HG03060 (cell line): ENCODE data around the gene GFRA4.
"Not testable (repeated sequence)": the region's sequence is repeated elsewhere in the genome, so short reads cannot be mapped to it uniquely, and the experiment has no call there.

Experiments
- ATAC-seq: cut with Tn5 transposase; IDR thresholded peaks from one replicate; pipeline ENCODE4 v1.9.1; 2021; ENCODE audit warnings: low read depth, moderate number of reproducible peaks; ENCODE audit not compliant: unreplicated experiment

The GFRA4 gene

DNA sequence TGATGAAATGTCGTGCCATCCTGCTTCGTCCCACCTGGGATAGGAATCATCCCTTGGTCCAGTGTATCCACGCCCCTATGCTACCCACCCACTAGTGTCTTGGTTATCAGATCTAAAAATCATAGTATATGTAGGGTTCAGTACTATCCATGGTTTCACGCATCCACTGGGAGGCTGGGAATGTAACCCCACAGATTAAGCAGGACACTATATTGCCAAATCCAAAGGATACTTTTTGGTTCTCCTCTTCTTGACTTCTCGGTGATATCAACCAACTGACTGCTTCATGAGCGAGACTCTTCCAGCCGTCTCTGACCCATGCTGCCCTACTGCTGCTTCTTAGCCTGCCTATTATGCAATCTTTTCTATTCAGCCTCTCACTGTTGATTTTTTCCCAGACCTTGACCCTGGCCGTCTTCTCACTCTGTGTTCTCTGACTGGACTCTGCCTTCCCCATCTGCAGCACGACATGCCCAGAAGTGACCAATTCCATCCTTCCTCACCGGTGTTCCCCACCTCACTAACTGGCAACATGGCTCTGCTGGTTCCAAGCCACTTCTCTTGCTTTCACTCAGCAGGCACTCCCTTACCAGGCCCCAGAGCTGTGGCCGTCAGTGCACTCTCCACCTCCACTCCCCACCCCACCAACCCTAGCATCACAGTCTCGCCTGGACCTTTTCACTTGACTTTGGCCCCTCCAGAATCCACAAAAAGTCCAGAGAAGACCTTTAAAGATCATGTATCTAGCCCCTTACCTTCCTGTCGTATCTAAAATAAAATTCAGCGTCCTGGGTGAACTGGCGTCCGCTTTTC is 34.5 kb downstream of the GFRA4 start:
- ATAC-seq = no peak

DNA sequence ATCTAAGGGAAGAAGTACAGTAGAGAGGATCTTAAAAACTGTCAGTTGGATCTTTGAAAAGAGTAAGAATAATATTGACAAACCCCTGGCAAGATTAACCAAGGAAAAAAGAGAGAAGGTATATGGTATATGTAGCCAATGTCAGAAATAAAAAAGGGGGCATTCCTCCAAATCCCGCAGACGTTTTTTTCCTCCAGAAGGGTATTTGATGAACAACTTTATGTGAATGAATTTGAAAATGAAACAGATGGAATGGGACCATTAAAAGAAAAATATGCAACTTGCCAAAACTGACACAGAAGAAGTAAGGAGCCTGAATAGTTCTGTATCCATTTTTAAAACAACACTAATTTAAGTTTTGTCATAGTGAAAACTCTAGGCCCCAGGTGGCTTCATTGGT is 35.7 kb downstream of the GFRA4 start:
- ATAC-seq = no peak

DNA sequence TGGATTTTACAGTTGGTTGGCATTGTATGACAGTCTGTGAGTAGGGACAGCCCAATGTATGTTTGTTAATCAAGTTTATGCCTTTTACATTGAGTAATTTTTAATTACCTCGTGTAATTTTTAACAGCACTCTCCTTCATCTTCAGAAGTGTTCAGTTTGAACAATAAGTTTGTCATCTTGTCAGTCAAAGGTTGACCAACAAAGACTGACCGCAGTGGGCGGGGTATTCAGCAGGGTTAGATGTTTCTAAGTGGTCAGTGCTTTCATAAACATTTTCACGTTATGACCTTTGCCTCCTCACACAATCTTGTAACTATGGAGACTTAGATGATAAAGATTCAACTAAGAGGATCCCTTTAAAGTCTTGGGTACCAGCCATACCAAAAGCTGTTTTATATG is 40.8 kb downstream of the GFRA4 start:
- no peak for ATAC-seq

DNA sequence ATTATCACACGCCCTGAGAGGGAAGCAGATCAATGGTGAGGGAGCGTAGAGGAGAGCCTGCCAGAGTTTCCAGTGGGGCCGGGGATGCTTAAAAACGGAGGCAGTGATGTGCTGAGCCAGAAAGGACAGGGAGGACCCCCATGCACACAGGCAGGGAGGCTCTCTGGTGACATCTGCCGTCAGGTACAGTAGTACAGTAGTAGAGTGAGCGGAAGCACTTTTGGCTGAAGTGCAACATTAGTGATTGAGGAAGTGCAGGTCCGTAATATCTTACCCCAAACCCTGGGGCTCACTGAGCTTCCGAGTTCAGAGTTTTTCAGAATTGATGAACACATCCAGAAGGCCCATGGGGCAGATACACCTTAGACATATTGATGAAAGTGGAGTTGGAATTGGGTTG is 42.1 kb downstream of the GFRA4 start:
- no peak for ATAC-seq

DNA sequence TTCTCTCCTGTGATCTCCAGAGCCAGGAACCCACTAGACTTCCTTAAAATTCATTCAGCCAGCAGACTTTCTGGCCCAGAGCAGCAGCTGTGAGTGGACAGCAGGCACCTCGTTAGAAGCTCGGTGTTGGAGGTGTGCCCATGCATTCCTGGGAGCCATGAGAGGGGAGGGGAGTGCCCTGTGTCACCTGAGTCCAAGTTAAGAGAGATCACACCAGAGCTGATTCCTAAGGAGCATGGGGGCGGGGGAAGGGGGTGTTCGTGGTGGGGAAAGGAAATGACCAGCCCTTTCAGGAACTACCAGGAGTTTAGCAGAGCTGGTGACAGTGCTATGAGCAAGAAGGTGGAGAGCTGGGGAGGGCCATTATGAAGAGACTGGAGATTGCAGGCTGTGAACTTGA is 46.9 kb downstream of the GFRA4 start:
- no peak for ATAC-seq

DNA sequence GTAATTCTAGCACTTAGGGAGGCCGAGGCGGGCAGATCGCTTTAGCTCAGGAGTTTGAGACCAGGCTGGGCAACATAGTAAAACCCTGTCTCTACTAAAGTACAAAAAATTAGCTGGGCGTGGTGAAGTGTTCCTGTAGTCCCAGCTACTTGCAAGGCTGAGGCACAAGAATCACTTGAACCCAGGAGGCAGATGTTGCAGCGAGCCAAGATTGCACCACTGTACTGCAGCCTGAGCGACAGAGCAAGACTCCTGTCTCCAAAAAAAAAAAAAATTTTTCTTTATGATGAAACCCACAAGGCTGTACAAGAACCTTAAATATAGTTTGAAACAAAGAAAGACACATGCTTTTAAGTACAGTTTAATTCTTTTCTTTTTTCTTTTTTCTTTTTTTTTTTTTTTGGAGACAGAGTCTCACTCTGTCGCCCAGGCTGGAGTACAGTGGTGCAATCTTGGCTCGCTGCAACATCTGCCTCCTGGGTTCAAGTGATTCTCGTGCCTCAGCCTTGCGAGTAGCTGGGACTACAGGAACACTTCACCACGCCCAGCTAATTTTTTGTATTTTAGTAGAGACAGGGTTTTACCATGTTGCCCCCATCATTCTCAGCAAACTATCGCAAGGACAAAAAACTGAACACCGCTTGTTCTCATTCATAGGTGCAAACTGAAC is 47.9 kb downstream of the GFRA4 start:
- ATAC-seq = not testable (repeated sequence)

DNA sequence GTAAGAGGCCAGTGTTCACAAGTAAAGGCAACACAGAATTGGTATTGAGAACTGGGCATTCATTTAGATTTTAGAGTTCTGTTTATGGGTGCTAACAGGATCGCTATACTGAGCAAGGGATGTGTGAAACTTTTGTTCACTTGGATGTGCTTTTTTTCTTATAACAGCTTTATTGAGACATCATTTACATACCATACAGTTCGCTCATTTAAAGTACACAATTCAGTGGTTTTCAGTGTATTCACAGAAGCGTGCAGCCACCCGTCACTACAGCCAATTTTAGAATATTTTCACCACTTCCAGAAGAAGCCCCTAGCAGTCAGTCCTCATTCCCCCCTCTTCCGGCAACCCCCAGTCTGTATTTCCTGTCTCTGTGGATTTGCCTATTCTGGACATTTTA is 48.7 kb downstream of the GFRA4 start:
- ATAC-seq = no peak

DNA sequence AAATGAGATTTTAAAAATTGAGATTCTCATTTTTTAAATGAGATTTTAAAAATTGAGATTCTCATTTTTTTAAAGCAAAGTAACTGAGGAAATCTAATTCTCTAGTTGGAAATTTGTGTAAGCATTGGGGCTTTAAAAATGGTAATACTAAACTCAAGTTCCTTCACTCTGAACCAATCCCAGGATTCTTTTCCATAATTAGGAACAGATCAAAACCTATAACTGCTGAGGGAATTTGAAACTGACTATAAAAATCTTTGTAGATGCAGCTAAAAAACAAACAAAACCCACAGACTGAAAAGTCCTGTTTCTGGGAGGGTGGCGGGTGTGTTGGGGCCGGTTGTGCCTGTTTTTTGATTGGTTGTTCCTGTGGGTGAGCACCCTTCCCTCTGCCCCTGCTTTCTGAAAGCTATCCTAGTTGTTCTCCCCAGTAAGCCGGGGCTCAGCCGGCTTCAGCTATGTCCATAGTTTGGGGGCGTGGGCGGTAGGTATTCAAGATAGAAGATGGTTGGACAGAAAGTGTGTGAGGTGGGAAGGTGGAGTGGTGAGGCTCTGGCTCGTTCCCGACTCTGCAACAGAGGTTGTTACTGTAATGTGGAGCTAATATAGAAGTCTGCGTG is 49.3 kb downstream of the GFRA4 start:
- no peak for ATAC-seq

DNA sequence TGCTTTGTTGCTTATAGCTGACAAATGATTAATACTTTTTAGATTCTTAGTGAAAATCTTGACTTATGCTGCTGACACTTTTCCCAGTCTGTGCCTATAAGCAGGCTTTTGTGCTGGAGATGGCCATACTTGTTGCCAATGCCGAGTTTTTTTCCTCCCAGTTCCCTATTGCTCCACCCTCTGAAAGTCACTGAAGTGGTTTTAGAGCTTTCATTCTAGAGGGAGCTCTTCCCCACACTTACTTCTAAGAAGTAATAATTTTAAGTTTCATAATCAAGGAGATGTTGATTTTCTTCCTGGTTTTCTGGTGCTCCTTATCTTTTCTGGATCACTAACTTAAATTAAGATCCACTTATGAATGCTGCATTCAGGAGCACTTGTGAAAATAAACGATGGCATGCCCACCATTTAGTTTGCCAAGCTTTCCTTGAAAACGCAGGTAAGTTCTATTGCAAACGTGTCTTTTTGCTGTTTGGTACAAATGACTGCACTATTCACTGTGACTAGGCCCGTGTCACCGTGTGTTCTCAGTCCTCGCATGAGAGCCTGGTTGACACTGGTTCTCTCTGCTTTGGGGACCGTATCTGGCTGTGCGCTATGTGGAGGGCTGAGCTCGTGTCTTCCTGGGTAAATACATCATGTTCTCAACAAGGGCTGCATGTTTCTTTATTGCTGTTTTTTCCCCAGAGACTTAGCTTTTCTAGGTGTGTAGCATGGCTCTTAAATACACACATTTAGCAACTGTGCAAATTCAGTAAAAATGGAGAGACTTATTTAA is 50.2 kb downstream of the GFRA4 start:
- no peak for ATAC-seq

DNA sequence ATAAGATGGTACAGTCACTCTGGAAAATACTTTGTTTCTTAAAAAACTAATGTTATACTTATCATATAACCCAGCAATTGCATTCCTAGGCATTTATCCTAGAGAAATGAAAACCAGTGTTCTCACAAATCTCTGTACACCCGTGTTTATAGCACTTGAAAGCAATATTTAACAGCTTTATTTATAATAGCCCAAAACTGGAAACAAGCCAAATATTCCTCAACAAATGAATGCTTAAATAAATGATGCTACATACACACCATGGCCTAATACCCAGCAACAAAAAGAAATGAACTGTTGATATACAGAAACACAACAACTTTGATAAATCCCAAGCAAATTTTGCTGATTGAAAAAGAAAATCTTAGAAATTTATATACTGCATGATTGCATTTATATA is 51.3 kb downstream of the GFRA4 start:
- no peak for ATAC-seq
